ENCODE measurements around the gene ZPLD1.

The ZPLD1 gene

DNA sequence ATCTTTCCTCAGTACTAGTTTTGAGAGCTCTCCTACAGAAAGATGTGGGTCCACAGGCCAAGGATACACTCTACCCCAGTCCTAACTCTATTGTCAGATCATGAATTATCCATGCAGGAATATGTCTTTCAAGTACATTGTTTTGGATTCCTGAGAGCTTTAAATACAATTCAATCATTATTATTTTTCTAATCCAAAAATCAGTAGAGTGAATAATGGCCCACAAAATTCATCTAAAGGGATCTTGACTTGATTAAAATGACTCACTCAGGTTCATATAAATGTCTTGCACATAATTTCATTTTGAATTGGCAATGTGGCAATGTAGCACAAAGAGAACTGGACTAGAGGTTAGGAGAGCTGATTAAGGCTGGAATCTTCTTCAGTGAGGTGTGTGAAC, 93.9 kb downstream of the ZPLD1 start:
- no peak for DNase-seq (ENCODE audit: low read depth)
